NCI-H1694 treated with DMSO at 0.1 percent for 48 hours (cell line): ENCODE results near the gene PCDHA7.
"Not testable (repeated sequence)": the region's sequence is repeated elsewhere in the genome, so short reads cannot be mapped to it uniquely, and the experiment has no call there.

Experiments used
- DNase-seq: peaks from one replicate; lab custom pipeline; 2025; lab: John Stamatoyannopoulos, UW

The PCDHA7 gene

DNA sequence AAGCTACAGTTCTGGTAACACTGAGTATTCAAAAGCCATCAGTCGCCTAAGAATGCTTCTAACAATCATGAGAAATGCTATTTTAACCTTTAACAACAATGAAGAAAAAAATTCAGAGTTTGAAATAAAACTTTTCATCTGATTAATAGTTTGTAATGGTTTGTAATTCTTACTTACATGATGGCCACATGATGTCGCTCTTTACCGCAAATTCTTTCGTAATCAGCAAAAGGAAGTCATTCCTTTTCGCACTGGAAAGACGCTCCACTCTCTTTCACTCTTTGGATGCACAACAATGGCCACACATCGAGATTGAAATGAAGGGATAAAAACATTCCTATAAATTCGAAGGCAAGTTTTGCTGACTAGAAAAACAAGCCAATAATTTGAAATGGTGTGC is at the start of gene PCDHA7:
Gene PCDHA7 (plus strand): TSS at position 277 of the 400 bp plus-strand sequence. CDS start 115 bp downstream, at position 392.
- DNase-seq = no peak

DNA sequence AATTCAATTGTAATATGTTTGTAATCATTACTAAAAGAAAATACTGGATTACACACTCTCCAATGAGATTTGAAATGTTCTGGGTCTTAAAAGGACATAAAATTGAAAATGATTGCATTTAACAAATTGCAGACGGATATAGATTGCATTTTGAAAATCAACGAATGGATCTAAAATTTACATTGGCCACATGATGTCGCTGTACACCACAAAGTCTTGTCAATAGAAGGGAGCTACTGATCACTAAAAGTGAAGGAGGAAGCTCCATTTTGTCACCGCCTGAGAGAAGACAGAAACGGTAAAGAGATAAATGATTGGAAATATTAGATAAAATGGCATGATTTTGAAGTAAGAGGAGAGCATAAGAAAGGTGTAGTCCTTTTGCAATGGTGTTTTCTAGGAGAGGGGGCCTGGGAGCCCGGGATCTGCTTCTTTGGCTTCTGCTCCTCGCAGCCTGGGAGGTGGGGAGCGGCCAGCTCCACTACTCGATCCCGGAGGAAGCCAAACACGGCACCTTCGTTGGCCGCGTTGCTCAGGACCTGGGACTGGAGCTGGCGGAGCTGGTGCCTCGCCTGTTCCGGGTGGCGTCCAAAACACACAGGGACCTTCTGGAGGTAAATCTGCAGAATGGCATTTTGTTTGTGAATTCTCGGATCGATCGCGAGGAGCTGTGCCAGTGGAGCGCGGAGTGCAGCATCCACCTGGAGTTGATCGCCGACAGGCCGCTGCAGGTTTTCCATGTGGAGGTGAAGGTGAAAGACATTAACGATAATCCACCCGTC is 48.0 kb upstream of the PCDHA7 start, which contains the start of gene PCDHA1:
Gene PCDHA1 (plus strand): TSS at position 236 of the 782 bp plus-strand sequence.
- DNase-seq = peak; percentile 47

DNA sequence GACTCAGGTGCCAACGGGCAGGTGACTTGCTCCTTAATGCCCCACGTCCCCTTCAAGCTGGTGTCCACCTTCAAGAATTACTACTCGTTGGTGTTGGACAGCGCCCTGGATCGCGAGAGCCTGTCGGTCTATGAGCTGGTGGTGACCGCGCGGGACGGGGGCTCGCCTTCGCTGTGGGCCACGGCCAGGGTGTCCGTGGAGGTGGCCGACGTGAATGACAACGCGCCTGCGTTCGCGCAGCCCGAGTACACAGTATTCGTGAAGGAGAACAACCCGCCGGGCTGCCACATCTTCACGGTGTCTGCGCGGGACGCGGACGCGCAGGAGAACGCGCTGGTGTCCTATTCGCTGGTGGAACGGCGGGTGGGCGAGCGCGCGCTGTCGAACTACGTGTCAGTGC is 46.6 kb upstream of the PCDHA7 start:
- not testable (repeated sequence) for DNase-seq

DNA sequence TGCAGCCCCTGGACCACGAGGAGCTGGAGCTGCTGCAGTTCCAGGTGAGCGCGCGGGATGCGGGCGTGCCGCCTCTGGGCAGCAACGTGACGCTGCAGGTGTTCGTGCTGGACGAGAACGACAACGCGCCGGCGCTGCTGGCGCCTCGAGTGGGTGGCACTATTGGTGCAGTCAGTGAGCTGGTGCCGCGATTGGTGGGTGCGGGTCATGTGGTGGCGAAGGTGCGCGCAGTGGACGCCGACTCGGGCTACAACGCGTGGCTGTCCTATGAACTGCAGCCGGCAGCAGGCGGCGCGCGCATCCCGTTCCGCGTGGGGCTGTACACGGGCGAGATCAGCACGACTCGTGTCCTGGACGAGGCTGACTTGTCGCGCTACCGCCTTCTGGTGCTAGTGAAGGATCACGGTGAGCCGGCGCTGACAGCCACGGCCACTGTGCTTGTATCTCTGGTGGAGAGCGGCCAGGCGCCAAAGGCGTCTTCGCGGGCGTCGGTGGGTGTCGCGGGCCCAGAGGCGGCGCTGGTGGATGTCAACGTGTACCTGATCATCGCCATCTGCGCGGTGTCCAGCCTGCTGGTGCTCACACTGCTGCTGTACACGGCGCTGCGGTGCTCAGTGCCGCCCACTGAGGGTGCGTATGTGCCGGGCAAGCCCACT is 46.1 kb upstream of the PCDHA7 start:
- DNase-seq = not testable (repeated sequence)

- DNase-seq = no peak
These were observed 43.0 kb upstream of the PCDHA7 start for GRCh38 chr5:140791089-140791488.

- DNase-seq = no peak
These were observed 39.3 kb upstream of the PCDHA7 start, which contains the start of gene PCDHA2 for GRCh38 chr5:140794595-140795258. Gene PCDHA2 (plus strand): TSS chr5:140794852.

GRCh38 chr5:140795259-140795641 is 38.8 kb upstream of the PCDHA7 start:
- DNase-seq = no peak

DNA sequence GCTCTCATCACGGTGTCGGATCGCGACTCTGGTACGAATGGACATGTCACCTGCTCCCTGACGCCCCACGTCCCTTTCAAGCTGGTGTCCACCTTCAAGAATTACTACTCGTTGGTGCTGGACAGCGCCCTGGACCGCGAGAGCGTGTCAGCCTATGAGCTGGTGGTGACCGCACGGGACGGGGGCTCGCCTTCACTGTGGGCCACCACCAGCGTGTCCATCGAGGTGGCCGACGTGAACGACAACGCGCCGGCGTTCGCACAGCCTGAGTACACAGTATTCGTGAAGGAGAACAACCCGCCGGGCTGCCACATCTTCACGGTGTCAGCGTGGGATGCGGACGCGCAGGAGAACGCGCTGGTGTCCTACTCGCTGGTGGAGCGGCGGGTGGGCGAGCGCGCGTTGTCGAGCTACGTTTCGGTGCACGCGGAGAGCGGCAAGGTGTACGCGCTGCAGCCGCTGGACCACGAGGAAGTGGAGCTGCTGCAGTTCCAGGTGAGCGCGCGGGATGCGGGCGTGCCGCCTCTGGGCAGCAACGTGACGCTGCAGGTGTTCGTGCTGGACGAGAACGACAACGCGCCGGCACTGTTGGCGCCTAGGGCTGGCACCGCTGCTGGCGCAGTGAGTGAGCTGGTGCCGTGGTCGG is 37.9 kb upstream of the PCDHA7 start:
- not testable (repeated sequence) for DNase-seq

DNA sequence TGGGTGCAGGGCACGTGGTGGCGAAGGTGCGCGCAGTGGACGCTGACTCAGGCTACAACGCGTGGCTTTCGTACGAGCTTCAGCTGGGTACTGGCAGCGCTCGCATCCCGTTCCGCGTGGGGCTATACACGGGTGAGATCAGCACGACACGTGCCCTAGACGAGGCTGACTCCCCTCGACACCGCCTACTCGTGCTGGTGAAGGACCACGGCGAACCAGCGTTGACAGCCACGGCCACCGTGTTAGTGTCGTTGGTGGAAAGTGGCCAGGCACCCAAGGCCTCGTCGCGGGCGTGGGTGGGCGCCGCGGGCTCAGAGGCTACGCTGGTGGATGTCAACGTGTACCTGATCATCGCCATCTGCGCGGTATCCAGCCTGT is 37.4 kb upstream of the PCDHA7 start:
- DNase-seq = no peak

DNA sequence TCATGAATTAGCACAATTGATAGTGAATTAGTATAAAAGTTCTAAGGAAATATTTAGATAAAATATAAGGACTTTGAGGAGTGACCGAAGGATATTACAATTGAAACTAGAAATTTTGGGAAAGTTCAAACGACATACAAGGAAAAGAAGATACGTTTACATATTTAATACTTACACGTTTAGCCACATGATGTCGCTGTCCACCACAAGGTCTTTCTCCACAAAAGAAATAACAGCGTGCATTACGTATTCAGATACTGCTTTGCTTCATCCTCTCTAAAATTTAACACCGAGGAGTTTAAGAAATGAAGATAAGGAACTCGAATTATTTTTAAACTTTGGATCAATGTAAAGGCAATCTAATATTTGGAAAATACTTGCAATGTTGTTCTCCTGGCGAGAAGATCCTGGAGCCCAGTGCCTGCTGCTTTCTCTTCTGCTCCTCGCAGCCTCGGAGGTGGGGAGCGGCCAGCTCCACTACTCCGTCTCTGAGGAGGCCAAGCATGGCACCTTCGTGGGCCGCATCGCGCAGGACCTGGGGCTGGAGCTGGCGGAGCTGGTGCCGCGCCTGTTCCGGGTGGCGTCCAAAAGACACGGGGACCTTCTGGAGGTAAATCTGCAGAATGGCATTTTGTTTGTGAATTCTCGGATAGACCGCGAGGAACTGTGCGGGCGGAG is 33.1 kb upstream of the PCDHA7 start, which contains the start of gene PCDHA3:
Gene PCDHA3 (plus strand): TSS at position 242 of the 678 bp plus-strand sequence.
- peak; percentile 16 for DNase-seq

GRCh38 chr5:140801494-140801841 is 32.6 kb upstream of the PCDHA7 start:
- no peak for DNase-seq

- not testable (repeated sequence) for DNase-seq
These were observed 31.7 kb upstream of the PCDHA7 start for GRCh38 chr5:140802381-140802780.

GRCh38 chr5:140802781-140803271 is 31.2 kb upstream of the PCDHA7 start:
- DNase-seq = no peak

- no peak for DNase-seq
These were observed 27.0 kb upstream of the PCDHA7 start, which contains the start of gene PCDHA4 for GRCh38 chr5:140806834-140807775. Gene PCDHA4 (plus strand): TSS chr5:140807068.

DNA sequence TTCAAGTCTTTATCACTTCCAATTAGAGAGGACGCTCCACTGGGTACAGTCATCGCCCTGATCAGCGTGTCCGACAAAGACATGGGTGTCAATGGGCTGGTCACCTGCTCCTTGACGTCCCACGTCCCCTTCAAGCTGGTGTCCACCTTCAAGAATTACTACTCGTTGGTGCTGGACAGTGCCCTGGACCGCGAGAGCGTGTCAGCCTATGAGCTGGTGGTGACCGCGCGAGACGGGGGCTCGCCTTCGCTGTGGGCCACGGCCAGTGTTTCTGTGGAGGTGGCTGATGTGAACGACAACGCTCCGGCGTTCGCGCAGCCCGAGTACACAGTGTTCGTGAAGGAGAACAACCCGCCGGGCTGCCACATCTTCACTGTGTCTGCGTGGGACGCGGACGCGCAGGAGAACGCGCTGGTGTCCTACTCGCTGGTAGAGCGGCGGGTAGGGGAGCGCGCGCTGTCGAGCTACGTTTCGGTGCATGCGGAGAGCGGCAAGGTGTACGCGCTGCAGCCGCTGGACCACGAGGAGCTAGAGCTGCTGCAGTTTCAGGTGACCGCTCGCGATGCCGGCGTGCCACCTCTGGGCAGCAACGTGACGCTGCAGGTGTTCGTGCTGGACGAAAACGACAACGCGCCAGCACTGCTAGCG is 25.7 kb upstream of the PCDHA7 start:
- DNase-seq = not testable (repeated sequence)

DNA sequence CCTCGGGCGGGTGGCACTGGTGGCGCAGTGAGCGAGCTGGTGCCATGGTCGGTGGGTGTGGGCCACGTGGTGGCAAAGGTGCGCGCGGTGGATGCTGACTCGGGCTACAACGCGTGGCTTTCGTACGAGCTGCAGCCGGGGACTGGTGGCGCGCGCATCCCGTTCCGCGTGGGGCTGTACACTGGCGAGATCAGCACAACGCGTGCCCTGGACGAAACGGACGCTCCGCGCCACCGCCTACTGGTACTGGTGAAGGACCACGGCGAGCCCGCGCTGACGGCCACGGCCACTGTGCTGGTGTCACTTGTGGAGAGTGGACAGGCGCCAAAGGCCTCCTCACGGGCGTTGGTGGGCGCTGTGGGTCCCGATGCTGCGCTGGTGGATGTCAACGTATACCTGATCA is 25.2 kb upstream of the PCDHA7 start:
- no peak for DNase-seq

- DNase-seq = no peak
These were observed 12.4 kb upstream of the PCDHA7 start, which contains the start of gene PCDHA5 for GRCh38 chr5:140821375-140822280. Gene PCDHA5 (plus strand): TSS chr5:140821613.

GRCh38 chr5:140822281-140822629 is 11.8 kb upstream of the PCDHA7 start:
- DNase-seq = no peak

GRCh38 chr5:140822969-140823368 is 11.1 kb upstream of the PCDHA7 start:
- DNase-seq = not testable (repeated sequence)
